Endothelial cell (in vitro differentiated cells): Measurements from ENCODE around the gene ALG13. TPM values are rescaled to one million over a fixed set of nuclear protein-coding genes. Genes with fewer than 3 reads are reported as not detected.

Experiments used
- DNase-seq: peaks from one replicate; pipeline ENCODE4 v3.0.0; 2021; ENCODE audit warnings: low spot score
- H3K27ac Mint-ChIP-seq: one replicate; pipeline ENCODE4 v1.8.0; 2021; ENCODE audit warnings: mixed read lengths, inconsistent platforms; ENCODE audit not compliant: unreplicated experiment
- H3K27me3 Mint-ChIP-seq: one replicate; pipeline ENCODE4 v1.8.0; 2021; ENCODE audit warnings: mild to moderate bottlenecking, moderate library complexity, mixed read lengths, inconsistent platforms; ENCODE audit not compliant: unreplicated experiment
- H3K36me3 Mint-ChIP-seq: one replicate; pipeline ENCODE4 v1.8.0; 2021; ENCODE audit warnings: mild to moderate bottlenecking, low read depth, mixed read lengths, inconsistent platforms; ENCODE audit not compliant: unreplicated experiment
- H3K4me1 Mint-ChIP-seq: one replicate; pipeline ENCODE4 v1.8.0; 2021; ENCODE audit warnings: mild to moderate bottlenecking, mixed read lengths, inconsistent platforms; ENCODE audit not compliant: unreplicated experiment
- H3K4me3 Mint-ChIP-seq: one replicate; pipeline ENCODE4 v1.8.0; 2021; ENCODE audit warnings: mild to moderate bottlenecking, mixed read lengths, inconsistent platforms; ENCODE audit not compliant: unreplicated experiment
- H3K9me3 Mint-ChIP-seq: one replicate; pipeline ENCODE4 v1.8.0; 2021; ENCODE audit warnings: mixed read lengths, inconsistent platforms; ENCODE audit not compliant: unreplicated experiment
- CTCF ChIP-seq: fragments of 200-600 bp; sonication (generic); IDR thresholded peaks from one replicate; pipeline ENCODE4 v1.5.0; 2021; ENCODE audit warnings: antibody characterized with exemption; ENCODE audit not compliant: unreplicated experiment
- total RNA-seq: library from RNA; stranded (reverse); fragmentation: NEBNext Ultra II Directional; extraction: Animal tissue kit (Norgen Biotek cat#: 25700); gene quantifications from one replicate; pipeline ENCODE4 v1.2.1, GENCODE V29; 2021; ENCODE audit not compliant: unreplicated experiment

Gene ALG13
- total RNA-seq, 1 donor from 2014 or later = 29.0 TPM

GRCh38 chrX:111743316-111743715 lies 62.3 kb downstream of the ALG13 start:
- Mint-ChIP-seq H3K9me3 (no peaks in the 10 kb centered on the region), H3K4me3 (no peak overlapping the region)
- TF ChIP-seq CTCF = no peak

GRCh38 chrX:111756486-111756885 lies 75.5 kb downstream of the ALG13 start:
- Mint-ChIP-seq H3K27ac (no peak overlapping the region), H3K4me1 (no peaks in the 10 kb centered on the region), H3K4me3 (no peak overlapping the region), H3K27me3 (no peaks in the 10 kb centered on the region), H3K36me3 (peaks cover 16% of the 10 kb centered on the region), H3K9me3 (no peaks in the 10 kb centered on the region)
- DNase-seq = no peak
- no peak for TF ChIP-seq CTCF

More at GRCh38 chrX:111743316-111743715, 62.3 kb downstream of the ALG13 start:
- peaks cover 7% of the 10 kb centered on the region for H3K36me3 Mint-ChIP-seq
- H3K27me3 Mint-ChIP-seq = no peaks in the 10 kb centered on the region
- no peak for DNase-seq
- H3K4me1 Mint-ChIP-seq = no peaks in the 10 kb centered on the region
- no peak overlapping the region for H3K27ac Mint-ChIP-seq

- no peaks in the 10 kb centered on the region for H3K27me3 Mint-ChIP-seq
- H3K9me3 Mint-ChIP-seq = no peaks in the 10 kb centered on the region
- H3K36me3 Mint-ChIP-seq = peaks cover 5% of the 10 kb centered on the region
- no peaks in the 10 kb centered on the region for H3K4me1 Mint-ChIP-seq
- TF ChIP-seq CTCF = no peak
- H3K27ac Mint-ChIP-seq = no peak overlapping the region
- DNase-seq = no peak
- no peak overlapping the region for H3K4me3 Mint-ChIP-seq
These were observed 78.7 kb downstream of the ALG13 start for GRCh38 chrX:111759686-111760085.

GRCh38 chrX:111761578-111762135 lies 80.7 kb downstream of the ALG13 start:
- TF ChIP-seq CTCF = no peak
- Mint-ChIP-seq H3K4me1 (no peaks in the 10 kb centered on the region), H3K9me3 (no peaks in the 10 kb centered on the region), H3K4me3 (no peak overlapping the region), H3K27me3 (no peaks in the 10 kb centered on the region), H3K36me3 (no peaks in the 10 kb centered on the region), H3K27ac (no peak overlapping the region)
- no peak for DNase-seq

- H3K36me3 Mint-ChIP-seq = no peaks in the 10 kb centered on the region
- H3K9me3 Mint-ChIP-seq = no peaks in the 10 kb centered on the region
- H3K4me3 Mint-ChIP-seq = no peak overlapping the region
- H3K27ac Mint-ChIP-seq = no peak overlapping the region
- no peaks in the 10 kb centered on the region for H3K27me3 Mint-ChIP-seq
- no peak for TF ChIP-seq CTCF
- no peak for DNase-seq
- no peaks in the 10 kb centered on the region for H3K4me1 Mint-ChIP-seq
These were observed 97.6 kb downstream of the ALG13 start for GRCh38 chrX:111778591-111778990.
